ENCODE data around the gene TBC1D22B.

TBC1D22B gene

DNA sequence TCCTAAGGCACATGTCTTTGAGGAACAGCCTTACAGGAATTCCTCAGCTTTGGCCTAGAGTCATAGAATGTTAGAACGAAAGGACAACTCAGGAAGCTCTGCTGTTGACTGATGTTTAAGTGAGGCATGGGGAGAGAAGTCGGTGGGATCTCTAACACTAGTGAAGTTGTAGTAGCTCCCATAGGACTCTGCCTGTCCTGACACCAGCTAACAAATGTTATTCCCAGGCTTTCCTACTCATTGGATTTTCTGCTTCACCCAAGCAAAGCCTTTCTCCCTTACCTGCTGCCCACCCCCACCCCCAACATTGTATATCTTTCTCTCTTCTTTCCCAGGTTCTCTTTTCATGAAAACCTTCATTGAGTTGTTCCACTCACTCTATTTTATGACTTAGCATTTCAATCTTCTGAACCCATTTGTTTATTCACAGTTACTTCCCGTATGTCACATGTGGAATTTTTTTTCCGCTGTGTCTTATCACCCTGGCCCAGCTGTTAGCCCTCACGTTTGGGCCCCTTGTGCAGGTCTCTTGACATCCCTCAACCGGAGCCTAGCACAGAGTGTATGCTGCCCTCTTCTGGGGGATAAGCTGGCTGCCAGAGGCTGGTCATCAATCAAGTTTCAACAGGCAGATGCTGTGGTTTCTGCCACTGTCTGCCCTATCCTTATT, 57.0 kb downstream of the TBC1D22B start:
- ChIA-PET CTCF (interaction anchor here (0.5 to 10.6 kb wide), 34 partner anchors 10 to 555 kb away, joined by 3 to 103 read pairs (median 3); partner anchors contain the start of genes TBC1D22B and TMEM217), POLR2A (interaction anchor here (0.5 to 1.1 kb wide), 2 partner anchors 93 to 297 kb away, joined by 3 to 5 read pairs; no protein-coding TSS in a partner anchor)
- 0 out of 2 replicates have a peak, but pooled peaks have one; percentile 63 for TF ChIP-seq MEIS1 (CRISPR knock-in tag; IDR thresholded peaks at IDR 0.05; ENCODE audit: borderline replicate concordance)
- TF ChIP-seq, protein P1, sequence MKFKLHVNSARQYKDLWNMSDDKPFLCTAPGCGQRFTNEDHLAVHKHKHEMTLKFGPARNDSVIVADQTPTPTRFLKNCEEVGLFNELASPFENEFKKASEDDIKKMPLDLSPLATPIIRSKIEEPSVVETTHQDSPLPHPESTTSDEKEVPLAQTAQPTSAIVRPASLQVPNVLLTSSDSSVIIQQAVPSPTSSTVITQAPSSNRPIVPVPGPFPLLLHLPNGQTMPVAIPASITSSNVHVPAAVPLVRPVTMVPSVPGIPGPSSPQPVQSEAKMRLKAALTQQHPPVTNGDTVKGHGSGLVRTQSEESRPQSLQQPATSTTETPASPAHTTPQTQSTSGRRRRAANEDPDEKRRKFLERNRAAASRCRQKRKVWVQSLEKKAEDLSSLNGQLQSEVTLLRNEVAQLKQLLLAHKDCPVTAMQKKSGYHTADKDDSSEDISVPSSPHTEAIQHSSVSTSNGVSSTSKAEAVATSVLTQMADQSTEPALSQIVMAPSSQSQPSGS (tag by site-specific recombination; IDR thresholded peaks at IDR 0.05; ENCODE audit: low read depth): no peak
- TF ChIP-seq SCRT1 (tag by site-specific recombination; IDR thresholded peaks at IDR 0.05; ENCODE audit: borderline replicate concordance): peak; percentile 78; the same call in 1 of the 2 replicates
- TF ChIP-seq ZBTB48 (tag by site-specific recombination; IDR thresholded peaks at IDR 0.05): peak; percentile 63
- peak; percentile 91 for TF ChIP-seq SCRT2 (tag by site-specific recombination; IDR thresholded peaks at IDR 0.05)
- no peak for TF ChIP-seq ZNF157 (tag by site-specific recombination; IDR thresholded peaks at IDR 0.05)
- no peak for TF ChIP-seq ZNF248 (tag by site-specific recombination; IDR thresholded peaks at IDR 0.05)
- TF ChIP-seq KLF8 (tag by site-specific recombination; IDR thresholded peaks at IDR 0.05): no peak
- peak; percentile 63 for TF ChIP-seq ZNF654 (tag by site-specific recombination; IDR thresholded peaks at IDR 0.05; ENCODE audit: low read depth)
- TF ChIP-seq, protein P2, sequence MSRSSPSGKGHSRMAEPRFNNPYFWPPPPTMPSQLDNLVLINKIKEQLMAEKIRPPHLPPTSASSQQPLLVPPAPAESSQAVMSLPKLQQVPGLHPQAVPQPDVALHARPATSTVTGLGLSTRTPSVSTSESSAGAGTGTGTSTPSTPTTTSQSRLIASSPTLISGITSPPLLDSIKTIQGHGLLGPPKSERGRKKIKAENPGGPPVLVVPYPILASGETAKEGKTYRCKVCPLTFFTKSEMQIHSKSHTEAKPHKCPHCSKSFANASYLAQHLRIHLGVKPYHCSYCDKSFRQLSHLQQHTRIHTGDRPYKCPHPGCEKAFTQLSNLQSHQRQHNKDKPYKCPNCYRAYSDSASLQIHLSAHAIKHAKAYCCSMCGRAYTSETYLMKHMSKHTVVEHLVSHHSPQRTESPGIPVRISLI (tag by site-specific recombination; IDR thresholded peaks at IDR 0.05): no peak
- TF ChIP-seq ZNF514 (tag by site-specific recombination; IDR thresholded peaks at IDR 0.05): no peak
- no peak for TF ChIP-seq ZNF76 (tag by site-specific recombination; IDR thresholded peaks at IDR 0.05; ENCODE audit: borderline replicate concordance, low read depth)
- TF ChIP-seq ZNF660 (tag by site-specific recombination; IDR thresholded peaks at IDR 0.05): peak; percentile 96
- peak; percentile 47; the same call in 1 of the 2 replicates for TF ChIP-seq ZNF561 (tag by site-specific recombination; IDR thresholded peaks at IDR 0.05; ENCODE audit: borderline replicate concordance)
- no peak for TF ChIP-seq ZNF48 (tag by site-specific recombination; IDR thresholded peaks at IDR 0.05)
- TF ChIP-seq ZFP3 (tag by site-specific recombination; IDR thresholded peaks at IDR 0.05; ENCODE audit: low read depth): no peak
- no peak for TF ChIP-seq EGR2 (tag by site-specific recombination; IDR thresholded peaks at IDR 0.05; ENCODE audit: low read depth)
- TF ChIP-seq ZNF585B (tag by site-specific recombination; IDR thresholded peaks at IDR 0.05): peak; percentile 92
- TF ChIP-seq ZFP41 (tag by site-specific recombination; IDR thresholded peaks at IDR 0.05; ENCODE audit: borderline replicate concordance): no peak
- TF ChIP-seq, protein P3, sequence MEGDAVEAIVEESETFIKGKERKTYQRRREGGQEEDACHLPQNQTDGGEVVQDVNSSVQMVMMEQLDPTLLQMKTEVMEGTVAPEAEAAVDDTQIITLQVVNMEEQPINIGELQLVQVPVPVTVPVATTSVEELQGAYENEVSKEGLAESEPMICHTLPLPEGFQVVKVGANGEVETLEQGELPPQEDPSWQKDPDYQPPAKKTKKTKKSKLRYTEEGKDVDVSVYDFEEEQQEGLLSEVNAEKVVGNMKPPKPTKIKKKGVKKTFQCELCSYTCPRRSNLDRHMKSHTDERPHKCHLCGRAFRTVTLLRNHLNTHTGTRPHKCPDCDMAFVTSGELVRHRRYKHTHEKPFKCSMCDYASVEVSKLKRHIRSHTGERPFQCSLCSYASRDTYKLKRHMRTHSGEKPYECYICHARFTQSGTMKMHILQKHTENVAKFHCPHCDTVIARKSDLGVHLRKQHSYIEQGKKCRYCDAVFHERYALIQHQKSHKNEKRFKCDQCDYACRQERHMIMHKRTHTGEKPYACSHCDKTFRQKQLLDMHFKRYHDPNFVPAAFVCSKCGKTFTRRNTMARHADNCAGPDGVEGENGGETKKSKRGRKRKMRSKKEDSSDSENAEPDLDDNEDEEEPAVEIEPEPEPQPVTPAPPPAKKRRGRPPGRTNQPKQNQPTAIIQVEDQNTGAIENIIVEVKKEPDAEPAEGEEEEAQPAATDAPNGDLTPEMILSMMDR (tag by site-specific recombination; IDR thresholded peaks at IDR 0.05): peak; percentile 52
- TF ChIP-seq ZBTB8A (tag by site-specific recombination; IDR thresholded peaks at IDR 0.05): no peak
- TF ChIP-seq ZNF23 (tag by site-specific recombination; IDR thresholded peaks at IDR 0.05; ENCODE audit: borderline replicate concordance): no peak
- no peak for TF ChIP-seq ZNF670 (tag by site-specific recombination; IDR thresholded peaks at IDR 0.05; ENCODE audit: low read depth)
- no peak for TF ChIP-seq HOXC10 (CRISPR knock-in tag; IDR thresholded peaks at IDR 0.05)
- TF ChIP-seq ZNF404 (tag by site-specific recombination; IDR thresholded peaks at IDR 0.05): no peak
- TF ChIP-seq ZNF19 (tag by site-specific recombination; IDR thresholded peaks at IDR 0.05; ENCODE audit: low read depth): no peak
- TF ChIP-seq, protein P4, sequence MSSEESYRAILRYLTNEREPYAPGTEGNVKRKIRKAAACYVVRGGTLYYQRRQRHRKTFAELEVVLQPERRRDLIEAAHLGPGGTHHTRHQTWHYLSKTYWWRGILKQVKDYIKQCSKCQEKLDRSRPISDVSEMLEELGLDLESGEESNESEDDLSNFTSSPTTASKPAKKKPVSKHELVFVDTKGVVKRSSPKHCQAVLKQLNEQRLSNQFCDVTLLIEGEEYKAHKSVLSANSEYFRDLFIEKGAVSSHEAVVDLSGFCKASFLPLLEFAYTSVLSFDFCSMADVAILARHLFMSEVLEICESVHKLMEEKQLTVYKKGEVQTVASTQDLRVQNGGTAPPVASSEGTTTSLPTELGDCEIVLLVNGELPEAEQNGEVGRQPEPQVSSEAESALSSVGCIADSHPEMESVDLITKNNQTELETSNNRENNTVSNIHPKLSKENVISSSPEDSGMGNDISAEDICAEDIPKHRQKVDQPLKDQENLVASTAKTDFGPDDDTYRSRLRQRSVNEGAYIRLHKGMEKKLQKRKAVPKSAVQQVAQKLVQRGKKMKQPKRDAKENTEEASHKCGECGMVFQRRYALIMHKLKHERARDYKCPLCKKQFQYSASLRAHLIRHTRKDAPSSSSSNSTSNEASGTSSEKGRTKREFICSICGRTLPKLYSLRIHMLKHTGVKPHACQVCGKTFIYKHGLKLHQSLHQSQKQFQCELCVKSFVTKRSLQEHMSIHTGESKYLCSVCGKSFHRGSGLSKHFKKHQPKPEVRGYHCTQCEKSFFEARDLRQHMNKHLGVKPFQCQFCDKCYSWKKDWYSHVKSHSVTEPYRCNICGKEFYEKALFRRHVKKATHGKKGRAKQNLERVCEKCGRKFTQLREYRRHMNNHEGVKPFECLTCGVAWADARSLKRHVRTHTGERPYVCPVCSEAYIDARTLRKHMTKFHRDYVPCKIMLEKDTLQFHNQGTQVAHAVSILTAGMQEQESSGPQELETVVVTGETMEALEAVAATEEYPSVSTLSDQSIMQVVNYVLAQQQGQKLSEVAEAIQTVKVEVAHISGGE (tag by site-specific recombination; conservative IDR thresholded peaks at IDR 0.05; ENCODE audit: low read depth): no peak
- TF ChIP-seq SALL2 (tag by site-specific recombination; IDR thresholded peaks at IDR 0.05; ENCODE audit: borderline replicate concordance): no peak
- H3K4me1 ChIP-seq (ENCODE audit: control insufficient read depth, insufficient read depth, low read length): no peaks in the 10 kb centered on the region
- no peak overlapping the region for H3K4me3 ChIP-seq (ENCODE audit: low read depth, low read length)
- peaks cover 12 to 72% of the 10 kb centered on the region in 2 experiments; a peak in 2 of 3 replicates for H3K36me3 ChIP-seq (ENCODE audit: control insufficient read depth in 2 of 2, insufficient read depth in 1 of 2, low read length in 2 of 2)
- no peak overlapping the region for H3K27ac ChIP-seq (ENCODE audit: extremely low read depth, low read depth, low read length)
- H3K9me3 ChIP-seq (ENCODE audit: control insufficient read depth, insufficient read depth, low read depth, low read length): no peaks in the 10 kb centered on the region

Data from HEK293 (cell line).